DND-41 (cell line): Measurements from ENCODE around the gene ID3.

Experiments
- EZH2 ChIP-seq: IDR thresholded peaks from 3 replicates; pipeline ENCODE4 v1.6.1; 2012; ENCODE audit warnings: borderline replicate concordance, low read depth, mild to moderate bottlenecking, moderate library complexity, low read length, inconsistent platforms; ENCODE audit not compliant: severe bottlenecking
- TF ChIP-seq, protein P1 (sequence below): IDR thresholded peaks from 2 replicates; pipeline ENCODE4 v1.5.1; 2012; ENCODE audit warnings: borderline replicate concordance, low read length, moderate library complexity, mild to moderate bottlenecking; ENCODE audit not compliant: poor library complexity, severe bottlenecking; ENCODE audit errors: extremely low read depth

DNA sequence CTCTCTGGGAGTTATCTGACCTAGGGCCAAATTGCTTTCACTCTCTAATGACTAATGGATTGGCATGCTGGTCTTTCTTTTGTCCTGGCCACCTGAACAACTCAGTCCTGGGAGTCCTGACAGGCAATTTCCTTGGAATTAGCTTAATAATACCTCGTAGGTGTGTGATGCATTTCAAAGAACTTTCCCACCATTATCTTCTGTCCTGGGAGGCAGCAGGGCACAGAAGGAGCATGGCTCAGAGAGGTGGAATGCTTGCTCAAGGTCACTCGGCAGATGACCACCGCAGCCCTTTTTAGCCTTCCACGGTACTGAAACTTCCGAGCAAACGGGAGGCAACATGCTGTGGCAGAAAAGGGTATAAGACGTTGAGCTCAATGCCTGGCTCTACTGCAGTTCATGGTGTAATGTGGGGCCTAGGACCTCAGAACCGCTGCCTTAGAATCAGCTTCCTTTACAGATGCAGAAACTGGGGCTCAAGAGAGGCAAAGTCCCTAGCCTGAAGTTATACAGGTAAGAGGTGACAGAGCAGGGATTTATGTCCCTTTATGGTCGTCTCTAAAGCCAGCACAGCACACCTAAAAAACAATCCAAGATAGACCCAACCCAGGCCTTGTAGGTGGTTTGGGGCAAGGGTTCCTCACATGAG, 3.2 kb downstream of the ID3 start:
- no peak for TF ChIP-seq EZH2
- TF ChIP-seq, protein P1, sequence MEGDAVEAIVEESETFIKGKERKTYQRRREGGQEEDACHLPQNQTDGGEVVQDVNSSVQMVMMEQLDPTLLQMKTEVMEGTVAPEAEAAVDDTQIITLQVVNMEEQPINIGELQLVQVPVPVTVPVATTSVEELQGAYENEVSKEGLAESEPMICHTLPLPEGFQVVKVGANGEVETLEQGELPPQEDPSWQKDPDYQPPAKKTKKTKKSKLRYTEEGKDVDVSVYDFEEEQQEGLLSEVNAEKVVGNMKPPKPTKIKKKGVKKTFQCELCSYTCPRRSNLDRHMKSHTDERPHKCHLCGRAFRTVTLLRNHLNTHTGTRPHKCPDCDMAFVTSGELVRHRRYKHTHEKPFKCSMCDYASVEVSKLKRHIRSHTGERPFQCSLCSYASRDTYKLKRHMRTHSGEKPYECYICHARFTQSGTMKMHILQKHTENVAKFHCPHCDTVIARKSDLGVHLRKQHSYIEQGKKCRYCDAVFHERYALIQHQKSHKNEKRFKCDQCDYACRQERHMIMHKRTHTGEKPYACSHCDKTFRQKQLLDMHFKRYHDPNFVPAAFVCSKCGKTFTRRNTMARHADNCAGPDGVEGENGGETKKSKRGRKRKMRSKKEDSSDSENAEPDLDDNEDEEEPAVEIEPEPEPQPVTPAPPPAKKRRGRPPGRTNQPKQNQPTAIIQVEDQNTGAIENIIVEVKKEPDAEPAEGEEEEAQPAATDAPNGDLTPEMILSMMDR, result no peak
